GM23338 (cell line): ENCODE results near the gene ROR1. TPM values are rescaled to one million over a fixed set of nuclear protein-coding genes. Genes with fewer than 3 reads are reported as not detected.

Experiments used
- ATAC-seq: fragments of 200-7000 bp; cut with Tn5 transposase; 3 replicates; pipeline ENCODE4 v1.9.1; 2020
- DNase-seq: peaks from one replicate; pipeline ENCODE4 v3.0.0-alpha.2; 2015; ENCODE audit warnings: low spot score
- H2AFZ ChIP-seq: fragments of 200-600 bp; sonication (generic); 2 replicates; pipeline ENCODE4 v1.8.0; 2016; ENCODE audit warnings: antibody characterized with exemption, mild to moderate bottlenecking, moderate library complexity
- H3F3A ChIP-seq: fragments of 200-600 bp; sonication (generic); replicated peaks from 2 replicates; pipeline ENCODE4 v1.8.0; 2017; ENCODE audit warnings: antibody characterized with exemption, mixed run types, low read depth
- H3K27ac ChIP-seq: fragments of 200-600 bp; sonication (generic); 2 replicates; pipeline ENCODE4 v1.6.1; 2016; ENCODE audit warnings: low read depth
- H3K27me3 ChIP-seq: fragments of 200-600 bp; sonication (generic); 2 replicates; pipeline ENCODE4 v1.8.0; 2016; ENCODE audit warnings: mild to moderate bottlenecking, mixed run types, moderate library complexity; ENCODE audit not compliant: insufficient read depth
- H3K36me3 ChIP-seq: fragments of 200-600 bp; sonication (generic); 2 replicates; pipeline ENCODE4 v1.8.0; 2016; ENCODE audit warnings: mild to moderate bottlenecking; ENCODE audit not compliant: insufficient read depth
- H3K4me1 ChIP-seq: fragments of 200-600 bp; sonication (generic); 2 replicates; pipeline ENCODE4 v1.8.0; 2016; ENCODE audit warnings: mild to moderate bottlenecking, moderate library complexity; ENCODE audit not compliant: insufficient read depth
- H3K4me2 ChIP-seq: fragments of 200-600 bp; sonication (generic); 2 replicates; pipeline ENCODE4 v1.7.1; 2017; ENCODE audit warnings: mixed run types
- H3K4me3 ChIP-seq: fragments of 200-600 bp; sonication (generic); 2 replicates; pipeline ENCODE4 v1.6.1; 2016; ENCODE audit warnings: mixed run types
- H3K79me2 ChIP-seq: fragments of 200-600 bp; sonication (generic); replicated peaks from 2 replicates; pipeline ENCODE4 v1.8.0; 2017; ENCODE audit warnings: mild to moderate bottlenecking; ENCODE audit not compliant: insufficient read depth
- H3K9me2 ChIP-seq: fragments of 200-600 bp; sonication (generic); 2 replicates; pipeline ENCODE4 v1.8.0; 2017; ENCODE audit not compliant: insufficient read depth
- H4K20me1 ChIP-seq: fragments of 200-600 bp; sonication (generic); replicated peaks from 2 replicates; pipeline ENCODE4 v1.8.0; 2017; ENCODE audit warnings: mild to moderate bottlenecking; ENCODE audit not compliant: insufficient read depth
- H3K27ac Mint-ChIP-seq: 2 replicates; pipeline ENCODE4 v1.8.0; 2020; ENCODE audit warnings: inconsistent platforms, mild to moderate bottlenecking, moderate library complexity, mixed read lengths
- H3K27me3 Mint-ChIP-seq: 3 replicates; pipeline ENCODE4 v1.8.0; 2022; ENCODE audit warnings: low read depth, mild to moderate bottlenecking, moderate library complexity, mixed read lengths, inconsistent platforms; ENCODE audit not compliant: insufficient read depth, poor library complexity
- H3K36me3 Mint-ChIP-seq: 3 replicates; pipeline ENCODE4 v1.8.0; 2021; ENCODE audit warnings: low read depth, mild to moderate bottlenecking, inconsistent platforms, moderate library complexity, mixed read lengths
- H3K4me1 Mint-ChIP-seq: 3 replicates; pipeline ENCODE4 v1.8.0; 2020; ENCODE audit warnings: mild to moderate bottlenecking, inconsistent platforms, mixed read lengths
- H3K4me3 Mint-ChIP-seq: 3 replicates; pipeline ENCODE4 v1.8.0; 2021; ENCODE audit warnings: moderate library complexity, mild to moderate bottlenecking, inconsistent platforms, mixed read lengths
- H3K9me3 Mint-ChIP-seq: 3 replicates; pipeline ENCODE4 v1.8.0; 2020; ENCODE audit warnings: moderate library complexity, mild to moderate bottlenecking, inconsistent platforms, mixed read lengths
- CREB1 ChIP-seq: fragments of 250-450 bp; sonication (Bioruptor Pico); IDR thresholded peaks from 2 replicates; pipeline ENCODE4 v1.5.0; 2020; ENCODE audit warnings: low read depth, mild to moderate bottlenecking, moderate library complexity
- ETS1 ChIP-seq: IDR thresholded peaks from 2 replicates; pipeline ENCODE4 v1.6.1; 2016; ENCODE audit warnings: antibody characterized with exemption
- EZH2 ChIP-seq: fragments of 200-600 bp; sonication (generic); IDR thresholded peaks from one replicate; pipeline ENCODE4 v1.8.0; 2017; ENCODE audit warnings: antibody characterized with exemption, mild to moderate bottlenecking, low read depth; ENCODE audit not compliant: unreplicated experiment
- EZH2phosphoT487 ChIP-seq: fragments of 200-600 bp; sonication (generic); IDR thresholded peaks from one replicate; pipeline ENCODE4 v1.8.1; 2018; ENCODE audit warnings: antibody characterized with exemption; ENCODE audit not compliant: unreplicated experiment
- NANOG ChIP-seq: IDR thresholded peaks from 2 replicates; pipeline ENCODE4 v1.6.1; 2016; ENCODE audit warnings: antibody characterized with exemption, borderline replicate concordance
- POLR2AphosphoS5 ChIP-seq: IDR thresholded peaks from 2 replicates; pipeline ENCODE4 v1.6.1; 2016; ENCODE audit warnings: antibody characterized with exemption, low read depth
- STAT1 ChIP-seq: IDR thresholded peaks from one replicate; pipeline ENCODE4 v1.6.1; 2016; ENCODE audit warnings: antibody characterized with exemption; ENCODE audit not compliant: unreplicated experiment
- ZNF114 ChIP-seq: fragments of 250-450 bp; sonication (Bioruptor Pico); IDR thresholded peaks from 2 replicates; pipeline ENCODE4 v1.5.0; 2020; ENCODE audit warnings: mild to moderate bottlenecking, moderate library complexity
- ZNF331 ChIP-seq: fragments of 250-450 bp; sonication (Bioruptor Pico); IDR thresholded peaks from 2 replicates; pipeline ENCODE4 v1.5.0; 2020; ENCODE audit warnings: low read depth, mild to moderate bottlenecking, moderate library complexity
- polyA plus RNA-seq: library from polyadenylated mRNA; unstranded; fragments of >200 nt; fragmentation: Nextera tagmentation; extraction: Ambion mirVana; gene quantifications from 2 replicates; pipeline ENCODE4 v1.2.1, GENCODE V29; 2016
- total RNA-seq: library from RNA; depleted of rRNA; stranded (reverse); fragments of >200 nt; shearing (Covaris generic); gene quantifications from 2 replicates; pipeline ENCODE4 v1.2.3, GENCODE V29; 2014
- TF ChIP-seq, protein P1 (sequence below): fragments of 250-450 bp; sonication (Bioruptor Pico); IDR thresholded peaks from 2 replicates; pipeline ENCODE4 v1.5.0; 2020; ENCODE audit warnings: mild to moderate bottlenecking, moderate library complexity

The ROR1 gene
- total and polyA plus RNA-seq, 2 experiments from 2014 or later, result 59.7 to 96.0 TPM

- TF ChIP-seq, protein P1, sequence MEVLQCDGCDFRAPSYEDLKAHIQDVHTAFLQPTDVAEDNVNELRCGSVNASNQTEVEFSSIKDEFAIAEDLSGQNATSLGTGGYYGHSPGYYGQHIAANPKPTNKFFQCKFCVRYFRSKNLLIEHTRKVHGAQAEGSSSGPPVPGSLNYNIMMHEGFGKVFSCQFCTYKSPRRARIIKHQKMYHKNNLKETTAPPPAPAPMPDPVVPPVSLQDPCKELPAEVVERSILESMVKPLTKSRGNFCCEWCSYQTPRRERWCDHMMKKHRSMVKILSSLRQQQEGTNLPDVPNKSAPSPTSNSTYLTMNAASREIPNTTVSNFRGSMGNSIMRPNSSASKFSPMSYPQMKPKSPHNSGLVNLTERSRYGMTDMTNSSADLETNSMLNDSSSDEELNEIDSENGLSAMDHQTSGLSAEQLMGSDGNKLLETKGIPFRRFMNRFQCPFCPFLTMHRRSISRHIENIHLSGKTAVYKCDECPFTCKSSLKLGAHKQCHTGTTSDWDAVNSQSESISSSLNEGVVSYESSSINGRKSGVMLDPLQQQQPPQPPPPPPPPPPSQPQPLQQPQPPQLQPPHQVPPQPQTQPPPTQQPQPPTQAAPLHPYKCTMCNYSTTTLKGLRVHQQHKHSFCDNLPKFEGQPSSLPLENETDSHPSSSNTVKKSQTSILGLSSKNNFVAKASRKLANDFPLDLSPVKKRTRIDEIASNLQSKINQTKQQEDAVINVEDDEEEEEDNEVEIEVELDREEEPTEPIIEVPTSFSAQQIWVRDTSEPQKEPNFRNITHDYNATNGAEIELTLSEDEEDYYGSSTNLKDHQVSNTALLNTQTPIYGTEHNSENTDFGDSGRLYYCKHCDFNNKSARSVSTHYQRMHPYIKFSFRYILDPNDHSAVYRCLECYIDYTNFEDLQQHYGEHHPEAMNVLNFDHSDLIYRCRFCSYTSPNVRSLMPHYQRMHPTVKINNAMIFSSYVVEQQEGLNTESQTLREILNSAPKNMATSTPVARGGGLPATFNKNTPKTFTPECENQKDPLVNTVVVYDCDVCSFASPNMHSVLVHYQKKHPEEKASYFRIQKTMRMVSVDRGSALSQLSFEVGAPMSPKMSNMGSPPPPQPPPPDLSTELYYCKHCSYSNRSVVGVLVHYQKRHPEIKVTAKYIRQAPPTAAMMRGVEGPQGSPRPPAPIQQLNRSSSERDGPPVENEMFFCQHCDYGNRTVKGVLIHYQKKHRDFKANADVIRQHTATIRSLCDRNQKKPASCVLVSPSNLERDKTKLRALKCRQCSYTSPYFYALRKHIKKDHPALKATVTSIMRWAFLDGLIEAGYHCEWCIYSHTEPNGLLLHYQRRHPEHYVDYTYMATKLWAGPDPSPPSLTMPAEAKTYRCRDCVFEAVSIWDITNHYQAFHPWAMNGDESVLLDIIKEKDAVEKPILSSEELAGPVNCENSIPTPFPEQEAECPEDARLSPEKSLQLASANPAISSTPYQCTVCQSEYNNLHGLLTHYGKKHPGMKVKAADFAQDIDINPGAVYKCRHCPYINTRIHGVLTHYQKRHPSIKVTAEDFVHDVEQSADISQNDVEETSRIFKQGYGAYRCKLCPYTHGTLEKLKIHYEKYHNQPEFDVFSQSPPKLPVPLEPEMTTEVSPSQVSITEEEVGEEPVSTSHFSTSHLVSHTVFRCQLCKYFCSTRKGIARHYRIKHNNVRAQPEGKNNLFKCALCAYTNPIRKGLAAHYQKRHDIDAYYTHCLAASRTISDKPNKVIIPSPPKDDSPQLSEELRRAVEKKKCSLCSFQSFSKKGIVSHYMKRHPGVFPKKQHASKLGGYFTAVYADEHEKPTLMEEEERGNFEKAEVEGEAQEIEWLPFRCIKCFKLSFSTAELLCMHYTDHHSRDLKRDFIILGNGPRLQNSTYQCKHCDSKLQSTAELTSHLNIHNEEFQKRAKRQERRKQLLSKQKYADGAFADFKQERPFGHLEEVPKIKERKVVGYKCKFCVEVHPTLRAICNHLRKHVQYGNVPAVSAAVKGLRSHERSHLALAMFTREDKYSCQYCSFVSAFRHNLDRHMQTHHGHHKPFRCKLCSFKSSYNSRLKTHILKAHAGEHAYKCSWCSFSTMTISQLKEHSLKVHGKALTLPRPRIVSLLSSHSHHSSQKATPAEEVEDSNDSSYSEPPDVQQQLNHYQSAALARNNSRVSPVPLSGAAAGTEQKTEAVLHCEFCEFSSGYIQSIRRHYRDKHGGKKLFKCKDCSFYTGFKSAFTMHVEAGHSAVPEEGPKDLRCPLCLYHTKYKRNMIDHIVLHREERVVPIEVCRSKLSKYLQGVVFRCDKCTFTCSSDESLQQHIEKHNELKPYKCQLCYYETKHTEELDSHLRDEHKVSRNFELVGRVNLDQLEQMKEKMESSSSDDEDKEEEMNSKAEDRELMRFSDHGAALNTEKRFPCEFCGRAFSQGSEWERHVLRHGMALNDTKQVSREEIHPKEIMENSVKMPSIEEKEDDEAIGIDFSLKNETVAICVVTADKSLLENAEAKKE (CRISPR knock-in tag), result no peak
- no peak for TF ChIP-seq ZNF331 (CRISPR knock-in tag)
- no peak for TF ChIP-seq ZNF114 (CRISPR knock-in tag)
- TF ChIP-seq NANOG, result no peak
- TF ChIP-seq POLR2AphosphoS5, result no peak
- no peak for TF ChIP-seq STAT1
- no peak for TF ChIP-seq EZH2phosphoT487
- TF ChIP-seq CREB1, result no peak
Measured at GRCh38 chr1:64215576-64215975, 441.8 kb downstream of the ROR1 start (continued).

- H3K9me2 ChIP-seq, result no peaks in the 10 kb centered on the region; the same call in 1 of the 2 replicates
- DNase-seq, result no peak
- H3K4me2 ChIP-seq, result no peak overlapping the region
- no peaks in the 10 kb centered on the region for H3K79me2 ChIP-seq
- no peak for ATAC-seq
- Mint-ChIP-seq H3K4me1 (no peaks in the 10 kb centered on the region), H3K36me3 (no peaks in the 10 kb centered on the region), H3K9me3 (peaks cover 3% of the 10 kb centered on the region; the same call in 1 of the 3 replicates), H3K4me3 (no peak overlapping the region), H3K27ac (no peak overlapping the region), H3K27me3 (no peaks in the 10 kb centered on the region)
- no peak overlapping the region for H3K4me3 ChIP-seq
- no peaks in the 10 kb centered on the region for H3K27me3 ChIP-seq
- H3K4me1 ChIP-seq, result no peaks in the 10 kb centered on the region
- H2AFZ ChIP-seq, result no peak overlapping the region
- no peak overlapping the region for H3K27ac ChIP-seq
- no peaks in the 10 kb centered on the region for H3F3A ChIP-seq
- no peaks in the 10 kb centered on the region for H4K20me1 ChIP-seq
- H3K36me3 ChIP-seq, result no peaks in the 10 kb centered on the region
- TF ChIP-seq ZNF114 (CRISPR knock-in tag) (no peak), ZNF331 (CRISPR knock-in tag) (no peak), ETS1 (no peak), EZH2 (no peak), STAT1 (no peak)
- TF ChIP-seq, protein P1 (CRISPR knock-in tag), result no peak
Measured at GRCh38 chr1:64220241-64220640, 446.4 kb downstream of the ROR1 start.
